ENCODE measurements around the gene BAZ1A. TPM values are rescaled to one million over a fixed set of nuclear protein-coding genes. Genes with fewer than 3 reads are reported as not detected.

BAZ1A gene
- total and polyA plus RNA-seq, 4 donors: 4.5 to 44.9 (median 13.3) TPM

DNA sequence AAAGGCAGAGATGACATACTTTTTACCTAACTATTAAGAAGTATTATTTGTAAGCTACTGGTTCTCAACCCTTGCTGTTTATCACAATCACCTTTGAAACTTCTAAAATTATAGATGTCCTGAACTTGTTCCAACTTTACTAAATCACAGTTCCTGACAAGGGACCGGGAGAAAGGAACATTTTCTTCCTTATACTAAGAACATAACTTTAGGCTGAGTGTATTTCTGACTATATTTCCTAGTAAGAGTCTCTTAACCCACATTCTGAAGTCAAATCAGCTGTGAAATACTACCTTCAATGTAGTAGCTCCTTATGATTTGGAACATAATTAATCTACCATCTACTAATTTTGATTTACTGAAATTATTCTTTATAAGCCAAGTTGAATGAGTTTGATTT is 80.2 kb downstream of the BAZ1A start:
- peaks cover 0 to 3% (median 0%) of the 10 kb centered on the region in 4 donors for H3K4me1 ChIP-seq (ENCODE audit: control insufficient read depth in 4 of 4, insufficient read depth in 4 of 4, low read length in 3 of 4)
- H3K9ac ChIP-seq (ENCODE audit: low read depth in 1 of 2, low read length in 2 of 2): no peak overlapping the region
- no peak for DNase-seq (ENCODE audit: low spot score)
- H3K4me3 ChIP-seq (ENCODE audit: low read depth in 1 of 3, low read length in 3 of 3): no peak overlapping the region
- H3K27ac ChIP-seq (ENCODE audit: low read depth in 1 of 2, low read length in 2 of 2): no peak overlapping the region
- H3K9me3 ChIP-seq (ENCODE audit: control insufficient read depth in 4 of 4, low read length in 3 of 4): no peaks in the 10 kb centered on the region
- 78% methylated on average over 1 of the region's 1 CpG for WGBS
- peaks cover 4 to 18% (median 7%) of the 10 kb centered on the region in 4 donors for H3K36me3 ChIP-seq (ENCODE audit: control insufficient read depth in 4 of 4, insufficient read depth in 3 of 4, low read depth in 1 of 4, low read length in 3 of 4)
- H3K27me3 ChIP-seq (ENCODE audit: control insufficient read depth in 4 of 4, insufficient read depth in 4 of 4, low read length in 3 of 4): no peaks in the 10 kb centered on the region
- TF ChIP-seq TAF1 (conservative IDR thresholded peaks at IDR 0.05) (no peak), FOXA1 (IDR thresholded peaks at IDR 0.05) (no peak), FOXA2 (IDR thresholded peaks at IDR 0.05) (no peak), GABPA (IDR thresholded peaks at IDR 0.05 in 1 of 2, conservative IDR thresholded peaks at IDR 0.05 in 1 of 2) (no peak), RXRA (IDR thresholded peaks at IDR 0.05) (no peak), SP1 (IDR thresholded peaks at IDR 0.05) (no peak), RAD21 (IDR thresholded peaks at IDR 0.05) (no peak), HNF4A (conservative IDR thresholded peaks at IDR 0.05) (no peak), YY1 (IDR thresholded peaks at IDR 0.05) (no peak), NR2F2 (IDR thresholded peaks at IDR 0.05) (no peak), HNF4G (IDR thresholded peaks at IDR 0.05) (no peak), JUND (IDR thresholded peaks at IDR 0.05) (no peak), EGR1 (IDR thresholded peaks at IDR 0.05; ENCODE audit: low read depth in 2 of 2) (no peak)
- TF ChIP-seq, protein P1, sequence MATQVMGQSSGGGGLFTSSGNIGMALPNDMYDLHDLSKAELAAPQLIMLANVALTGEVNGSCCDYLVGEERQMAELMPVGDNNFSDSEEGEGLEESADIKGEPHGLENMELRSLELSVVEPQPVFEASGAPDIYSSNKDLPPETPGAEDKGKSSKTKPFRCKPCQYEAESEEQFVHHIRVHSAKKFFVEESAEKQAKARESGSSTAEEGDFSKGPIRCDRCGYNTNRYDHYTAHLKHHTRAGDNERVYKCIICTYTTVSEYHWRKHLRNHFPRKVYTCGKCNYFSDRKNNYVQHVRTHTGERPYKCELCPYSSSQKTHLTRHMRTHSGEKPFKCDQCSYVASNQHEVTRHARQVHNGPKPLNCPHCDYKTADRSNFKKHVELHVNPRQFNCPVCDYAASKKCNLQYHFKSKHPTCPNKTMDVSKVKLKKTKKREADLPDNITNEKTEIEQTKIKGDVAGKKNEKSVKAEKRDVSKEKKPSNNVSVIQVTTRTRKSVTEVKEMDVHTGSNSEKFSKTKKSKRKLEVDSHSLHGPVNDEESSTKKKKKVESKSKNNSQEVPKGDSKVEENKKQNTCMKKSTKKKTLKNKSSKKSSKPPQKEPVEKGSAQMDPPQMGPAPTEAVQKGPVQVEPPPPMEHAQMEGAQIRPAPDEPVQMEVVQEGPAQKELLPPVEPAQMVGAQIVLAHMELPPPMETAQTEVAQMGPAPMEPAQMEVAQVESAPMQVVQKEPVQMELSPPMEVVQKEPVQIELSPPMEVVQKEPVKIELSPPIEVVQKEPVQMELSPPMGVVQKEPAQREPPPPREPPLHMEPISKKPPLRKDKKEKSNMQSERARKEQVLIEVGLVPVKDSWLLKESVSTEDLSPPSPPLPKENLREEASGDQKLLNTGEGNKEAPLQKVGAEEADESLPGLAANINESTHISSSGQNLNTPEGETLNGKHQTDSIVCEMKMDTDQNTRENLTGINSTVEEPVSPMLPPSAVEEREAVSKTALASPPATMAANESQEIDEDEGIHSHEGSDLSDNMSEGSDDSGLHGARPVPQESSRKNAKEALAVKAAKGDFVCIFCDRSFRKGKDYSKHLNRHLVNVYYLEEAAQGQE (IDR thresholded peaks at IDR 0.05): no peak
- TF ChIP-seq, protein P2, sequence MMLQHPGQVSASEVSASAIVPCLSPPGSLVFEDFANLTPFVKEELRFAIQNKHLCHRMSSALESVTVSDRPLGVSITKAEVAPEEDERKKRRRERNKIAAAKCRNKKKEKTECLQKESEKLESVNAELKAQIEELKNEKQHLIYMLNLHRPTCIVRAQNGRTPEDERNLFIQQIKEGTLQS (IDR thresholded peaks at IDR 0.05): no peak
- TF ChIP-seq, protein P3, sequence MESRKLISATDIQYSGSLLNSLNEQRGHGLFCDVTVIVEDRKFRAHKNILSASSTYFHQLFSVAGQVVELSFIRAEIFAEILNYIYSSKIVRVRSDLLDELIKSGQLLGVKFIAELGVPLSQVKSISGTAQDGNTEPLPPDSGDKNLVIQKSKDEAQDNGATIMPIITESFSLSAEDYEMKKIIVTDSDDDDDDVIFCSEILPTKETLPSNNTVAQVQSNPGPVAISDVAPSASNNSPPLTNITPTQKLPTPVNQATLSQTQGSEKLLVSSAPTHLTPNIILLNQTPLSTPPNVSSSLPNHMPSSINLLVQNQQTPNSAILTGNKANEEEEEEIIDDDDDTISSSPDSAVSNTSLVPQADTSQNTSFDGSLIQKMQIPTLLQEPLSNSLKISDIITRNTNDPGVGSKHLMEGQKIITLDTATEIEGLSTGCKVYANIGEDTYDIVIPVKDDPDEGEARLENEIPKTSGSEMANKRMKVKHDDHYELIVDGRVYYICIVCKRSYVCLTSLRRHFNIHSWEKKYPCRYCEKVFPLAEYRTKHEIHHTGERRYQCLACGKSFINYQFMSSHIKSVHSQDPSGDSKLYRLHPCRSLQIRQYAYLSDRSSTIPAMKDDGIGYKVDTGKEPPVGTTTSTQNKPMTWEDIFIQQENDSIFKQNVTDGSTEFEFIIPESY (IDR thresholded peaks at IDR 0.05): no peak
- TF ChIP-seq, protein P4, sequence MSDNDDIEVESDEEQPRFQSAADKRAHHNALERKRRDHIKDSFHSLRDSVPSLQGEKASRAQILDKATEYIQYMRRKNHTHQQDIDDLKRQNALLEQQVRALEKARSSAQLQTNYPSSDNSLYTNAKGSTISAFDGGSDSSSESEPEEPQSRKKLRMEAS (IDR thresholded peaks at IDR 0.05): no peak
- TF ChIP-seq, protein P5, sequence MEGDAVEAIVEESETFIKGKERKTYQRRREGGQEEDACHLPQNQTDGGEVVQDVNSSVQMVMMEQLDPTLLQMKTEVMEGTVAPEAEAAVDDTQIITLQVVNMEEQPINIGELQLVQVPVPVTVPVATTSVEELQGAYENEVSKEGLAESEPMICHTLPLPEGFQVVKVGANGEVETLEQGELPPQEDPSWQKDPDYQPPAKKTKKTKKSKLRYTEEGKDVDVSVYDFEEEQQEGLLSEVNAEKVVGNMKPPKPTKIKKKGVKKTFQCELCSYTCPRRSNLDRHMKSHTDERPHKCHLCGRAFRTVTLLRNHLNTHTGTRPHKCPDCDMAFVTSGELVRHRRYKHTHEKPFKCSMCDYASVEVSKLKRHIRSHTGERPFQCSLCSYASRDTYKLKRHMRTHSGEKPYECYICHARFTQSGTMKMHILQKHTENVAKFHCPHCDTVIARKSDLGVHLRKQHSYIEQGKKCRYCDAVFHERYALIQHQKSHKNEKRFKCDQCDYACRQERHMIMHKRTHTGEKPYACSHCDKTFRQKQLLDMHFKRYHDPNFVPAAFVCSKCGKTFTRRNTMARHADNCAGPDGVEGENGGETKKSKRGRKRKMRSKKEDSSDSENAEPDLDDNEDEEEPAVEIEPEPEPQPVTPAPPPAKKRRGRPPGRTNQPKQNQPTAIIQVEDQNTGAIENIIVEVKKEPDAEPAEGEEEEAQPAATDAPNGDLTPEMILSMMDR (IDR thresholded peaks at IDR 0.05; ENCODE audit: low read depth, low read length, missing input control): no peak

All from liver (tissue), 9 donors.